ENCODE data around the gene TBCD.
"Not testable (repeated sequence)": the region's sequence is repeated elsewhere in the genome, so short reads cannot be mapped to it uniquely, and the experiment has no call there.

The TBCD gene

GRCh38 chr17:82774456-82774855 lies 22.6 kb downstream of the TBCD start:
- Mint-ChIP-seq H3K4me3 (peak overlapping the region; percentile 40), H3K4me1 (peaks cover 29% of the 10 kb centered on the region), H3K36me3 (peaks cover 34% of the 10 kb centered on the region)
- not testable (repeated sequence) for H3K9me3 Mint-ChIP-seq; H3K27ac Mint-ChIP-seq; ATAC-seq; DNase-seq (ENCODE audit: low spot score in 2 of 2)

- Mint-ChIP-seq H3K4me1 (peaks cover 29% of the 10 kb centered on the region), H3K9me3 (no peaks in the 10 kb centered on the region), H3K4me3 (peak overlapping the region; percentile 40), H3K27ac (peak overlapping the region; percentile 58), H3K36me3 (peaks cover 26% of the 10 kb centered on the region)
- peak; percentile 35 to 65 for DNase-seq (ENCODE audit: low spot score in 2 of 2)
- peak; percentile 68 for ATAC-seq
Observed at GRCh38 chr17:82775001-82775823, 23.3 kb downstream of the TBCD start.

- DNase-seq (ENCODE audit: low spot score in 2 of 2) = peak in 1 of 2 donors; percentile 58
- peaks cover 29% of the 10 kb centered on the region for H3K4me1 Mint-ChIP-seq
- H3K4me3 Mint-ChIP-seq = peak overlapping the region; percentile 40
- ATAC-seq = peak; percentile 83
- H3K9me3 Mint-ChIP-seq = no peaks in the 10 kb centered on the region
- peaks cover 14% of the 10 kb centered on the region for H3K36me3 Mint-ChIP-seq
- H3K27ac Mint-ChIP-seq = peak overlapping the region; percentile 68
Observed at GRCh38 chr17:82776454-82776853, 24.6 kb downstream of the TBCD start.

GRCh38 chr17:82777778-82778375 lies 26.0 kb downstream of the TBCD start:
- ATAC-seq; H3K27ac Mint-ChIP-seq; H3K36me3 Mint-ChIP-seq; DNase-seq (ENCODE audit: low spot score in 2 of 2); H3K4me3 Mint-ChIP-seq; H3K9me3 Mint-ChIP-seq: not testable (repeated sequence)
- peaks cover 25% of the 10 kb centered on the region for H3K4me1 Mint-ChIP-seq

DNA sequence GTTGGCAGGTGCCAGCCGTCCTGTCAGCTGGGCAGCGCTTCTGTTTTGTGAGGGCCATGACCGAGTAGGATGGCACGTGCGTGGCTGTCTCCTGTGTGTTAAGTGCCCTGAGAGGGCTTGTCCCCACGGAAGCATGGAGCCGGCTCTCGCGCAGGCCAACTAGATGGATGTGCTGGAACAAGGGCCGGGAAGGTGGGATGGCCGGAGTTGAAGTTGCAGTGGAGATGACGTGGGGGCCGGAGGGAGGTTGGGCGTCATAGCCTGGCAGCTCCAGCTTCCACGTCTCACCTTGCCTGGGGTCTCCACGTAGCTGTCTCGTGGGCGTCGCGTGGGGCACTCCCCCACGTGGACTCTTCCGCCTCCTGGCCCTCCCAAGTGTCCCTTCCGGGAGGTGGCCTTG lies 27.7 kb downstream of the TBCD start:
- no peak for DNase-seq (ENCODE audit: low spot score in 2 of 2)
- H3K9me3 Mint-ChIP-seq = no peaks in the 10 kb centered on the region
- H3K36me3 Mint-ChIP-seq = peaks cover 16% of the 10 kb centered on the region
- H3K4me1 Mint-ChIP-seq = peaks cover 28% of the 10 kb centered on the region
- no peak for ATAC-seq
- H3K27ac Mint-ChIP-seq = no peak overlapping the region
- H3K4me3 Mint-ChIP-seq = no peak overlapping the region

DNA sequence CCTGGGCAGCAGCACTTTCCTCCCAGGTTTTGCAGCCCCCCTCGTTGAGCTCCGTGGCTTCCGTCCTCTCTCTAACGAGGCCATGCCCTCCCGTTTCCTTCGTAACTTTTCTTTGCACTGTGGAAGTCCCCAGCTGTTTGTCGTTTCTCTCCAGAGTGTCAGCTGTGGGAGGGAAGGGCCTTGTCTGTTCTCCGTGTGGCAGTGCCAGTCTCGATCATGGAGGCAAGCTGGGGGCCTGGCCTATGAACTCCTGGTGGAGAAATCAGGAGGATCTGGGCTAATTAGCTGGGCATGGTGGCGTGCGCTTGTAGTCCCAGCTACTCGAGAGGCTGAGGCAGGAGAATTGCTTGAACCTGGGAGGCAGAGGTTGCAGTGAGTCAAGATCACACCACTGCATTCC lies 28.3 kb downstream of the TBCD start:
- Mint-ChIP-seq H3K9me3 (no peaks in the 10 kb centered on the region), H3K4me3 (no peak overlapping the region), H3K27ac (no peak overlapping the region), H3K4me1 (peaks cover 21% of the 10 kb centered on the region), H3K36me3 (peaks cover 16% of the 10 kb centered on the region)
- DNase-seq (ENCODE audit: low spot score in 2 of 2) = no peak
- no peak for ATAC-seq

DNA sequence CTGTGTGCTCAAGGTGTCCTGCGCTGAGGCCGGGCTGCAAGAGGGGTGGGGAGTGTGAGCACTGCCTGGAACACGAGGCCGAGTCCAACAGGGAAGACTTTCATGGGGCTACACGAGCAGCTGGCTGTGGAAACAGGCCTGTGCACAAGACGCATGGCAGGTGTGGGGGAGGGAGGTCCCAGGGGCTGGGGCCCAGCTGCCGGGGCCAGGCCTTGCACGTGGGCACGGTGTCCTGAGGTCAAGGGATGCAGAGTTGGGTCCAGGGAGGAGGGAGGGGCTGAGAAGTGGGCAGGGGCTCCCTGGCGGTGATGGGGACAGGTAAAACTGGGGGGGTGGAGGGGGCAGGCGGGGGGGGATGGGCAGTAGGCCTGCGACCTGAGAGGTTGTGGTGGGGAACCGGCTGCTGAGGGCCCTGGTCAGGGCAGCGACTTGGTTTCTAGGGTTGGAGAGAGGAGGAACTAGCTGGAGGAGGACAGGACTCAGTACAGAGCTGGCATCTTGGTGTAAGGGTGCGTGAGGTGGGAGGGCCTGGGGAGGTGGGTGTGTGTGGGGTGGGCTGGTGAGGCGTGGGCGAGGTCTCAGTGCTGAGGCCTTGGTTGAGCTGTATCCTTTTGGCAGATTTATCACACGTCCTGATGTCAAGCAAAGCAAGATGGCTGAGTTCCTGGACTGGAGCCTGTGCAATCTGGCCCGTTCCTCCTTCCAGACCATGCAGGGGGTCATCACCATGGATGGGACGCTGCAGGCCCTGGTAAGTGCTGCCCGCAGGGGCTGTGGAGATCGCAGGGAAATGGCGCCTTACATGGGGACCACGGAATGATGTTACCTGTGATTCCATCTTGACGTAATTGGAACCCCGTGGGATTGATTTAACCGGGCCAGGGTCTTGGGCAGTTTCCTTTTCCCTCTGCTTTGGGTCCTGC lies 29.4 kb downstream of the TBCD start:
- Mint-ChIP-seq H3K4me3 (peak overlapping the region; percentile 57), H3K36me3 (peaks cover 16% of the 10 kb centered on the region), H3K27ac (peak overlapping the region; percentile 14), H3K4me1 (peaks cover 16% of the 10 kb centered on the region), H3K9me3 (no peaks in the 10 kb centered on the region)
- DNase-seq (ENCODE audit: low spot score in 2 of 2) (no peak), ATAC-seq (peak; percentile 9)

DNA sequence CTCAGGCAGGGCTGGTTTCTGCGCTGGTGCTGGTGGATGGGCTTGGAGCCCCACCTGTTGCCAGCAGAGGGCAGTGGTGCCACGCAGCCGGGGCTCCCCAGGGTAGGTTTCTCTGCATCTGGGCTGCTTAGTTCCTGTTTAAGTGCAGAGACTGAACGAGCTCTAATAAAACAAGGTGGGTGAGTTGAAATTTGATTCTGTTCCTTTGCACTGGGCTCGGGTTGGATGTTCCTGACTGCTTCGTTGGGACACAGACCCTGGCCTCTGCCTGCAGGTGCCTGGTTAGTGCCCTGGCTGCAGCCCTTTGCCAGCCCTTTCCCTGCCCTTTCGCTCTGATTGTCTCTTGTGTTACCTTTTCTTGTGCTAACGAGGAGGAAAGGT lies 30.0 kb downstream of the TBCD start:
- peak overlapping the region; percentile 57 for H3K4me3 Mint-ChIP-seq
- H3K36me3 Mint-ChIP-seq = peaks cover 16% of the 10 kb centered on the region
- peak; percentile 88 to 90 for DNase-seq (ENCODE audit: low spot score in 2 of 2)
- ATAC-seq = peak; percentile 99
- H3K9me3 Mint-ChIP-seq = no peaks in the 10 kb centered on the region
- H3K27ac Mint-ChIP-seq = peak overlapping the region; percentile 14
- peaks cover 15% of the 10 kb centered on the region for H3K4me1 Mint-ChIP-seq

GRCh38 chr17:82782657-82783207 lies 30.9 kb downstream of the TBCD start:
- Mint-ChIP-seq H3K4me3 (peak overlapping the region; percentile 57), H3K27ac (peak overlapping the region; percentile 88), H3K36me3 (peaks cover 16% of the 10 kb centered on the region), H3K9me3 (no peaks in the 10 kb centered on the region), H3K4me1 (peaks cover 8% of the 10 kb centered on the region)
- DNase-seq (ENCODE audit: low spot score in 2 of 2) (no peak), ATAC-seq (no peak)

- H3K27ac Mint-ChIP-seq = peak overlapping the region; percentile 88
- DNase-seq (ENCODE audit: low spot score in 2 of 2) (no peak), ATAC-seq (no peak)
- H3K4me3 Mint-ChIP-seq = no peak overlapping the region
- H3K4me1 Mint-ChIP-seq = peaks cover 8% of the 10 kb centered on the region
- H3K9me3 Mint-ChIP-seq = no peaks in the 10 kb centered on the region
- peaks cover 16% of the 10 kb centered on the region for H3K36me3 Mint-ChIP-seq
Observed at GRCh38 chr17:82783498-82783897, 31.6 kb downstream of the TBCD start.

GRCh38 chr17:82785581-82785980 lies 33.7 kb downstream of the TBCD start:
- peaks cover 16% of the 10 kb centered on the region for H3K36me3 Mint-ChIP-seq
- H3K9me3 Mint-ChIP-seq, H3K4me3 Mint-ChIP-seq: not testable (repeated sequence)

DNA sequence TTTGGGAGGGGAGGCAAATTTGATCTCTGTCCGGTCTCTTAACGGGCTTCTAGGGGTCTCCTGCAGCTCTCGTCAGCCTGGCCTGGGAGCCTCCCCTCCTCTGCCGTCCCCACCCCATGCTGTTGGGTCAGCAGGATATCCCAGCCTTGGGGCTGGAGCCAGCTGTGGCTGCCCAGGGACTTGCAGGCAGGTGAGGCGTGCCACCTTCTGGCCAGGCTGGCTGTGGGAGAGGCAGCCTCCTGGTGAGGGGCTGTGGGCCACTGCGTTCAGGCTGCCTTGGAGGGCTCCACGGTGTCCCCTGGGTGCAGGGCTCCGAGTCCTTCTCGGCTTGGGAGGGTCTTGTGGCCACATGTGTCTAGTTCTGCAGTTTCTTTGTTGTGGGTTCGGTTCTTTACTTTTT lies 34.6 kb downstream of the TBCD start:
- Mint-ChIP-seq H3K4me3 (no peak overlapping the region), H3K27ac (peak overlapping the region; percentile 64), H3K9me3 (no peaks in the 10 kb centered on the region), H3K36me3 (peaks cover 16% of the 10 kb centered on the region), H3K4me1 (peaks cover 22% of the 10 kb centered on the region)
- DNase-seq (ENCODE audit: low spot score in 2 of 2) (no peak), ATAC-seq (no peak)

More at GRCh38 chr17:82785581-82785980, 33.7 kb downstream of the TBCD start:
- not testable (repeated sequence) for ATAC-seq; H3K27ac Mint-ChIP-seq; DNase-seq (ENCODE audit: low spot score in 2 of 2)
- H3K4me1 Mint-ChIP-seq = peaks cover 16% of the 10 kb centered on the region

DNA sequence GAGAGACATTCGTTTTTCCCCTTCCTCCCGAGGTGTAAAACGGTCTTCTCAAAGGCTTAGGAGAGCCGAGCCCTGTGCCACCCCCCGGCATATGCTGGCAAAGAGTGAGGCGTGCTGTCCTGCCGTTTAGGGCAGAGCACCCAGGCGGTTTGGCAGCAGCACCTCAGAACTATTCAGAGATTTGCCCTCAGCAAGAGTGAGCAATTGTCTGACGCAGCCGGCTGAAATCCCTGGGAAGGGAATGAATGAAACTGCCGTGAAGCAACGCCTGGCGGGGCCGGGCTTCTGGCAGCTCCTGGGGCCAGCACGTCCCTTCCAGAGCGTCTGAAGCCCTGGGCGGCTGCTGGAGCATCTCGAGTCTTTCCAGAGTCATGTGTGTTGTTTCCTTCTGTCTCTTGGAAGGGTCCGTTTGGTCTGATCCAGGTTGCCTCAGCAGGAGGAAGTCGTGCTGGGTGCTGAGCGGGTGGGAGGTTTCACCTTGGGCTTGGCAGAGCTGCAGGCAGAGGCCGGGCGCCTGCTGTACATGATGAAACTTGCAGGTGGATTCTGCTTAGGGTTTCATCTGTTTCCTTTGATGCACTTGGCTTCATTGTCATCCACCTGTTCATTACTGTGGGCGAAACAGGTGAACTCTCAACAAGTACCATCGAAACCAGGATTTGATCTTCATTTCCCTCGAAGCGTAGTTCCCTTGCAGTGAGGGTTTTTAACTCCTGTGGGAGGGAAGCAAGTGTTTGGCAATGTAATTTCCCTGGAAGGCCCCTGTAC lies 35.4 kb downstream of the TBCD start:
- ATAC-seq (no peak), DNase-seq (ENCODE audit: low spot score in 2 of 2) (no peak)
- H3K36me3 Mint-ChIP-seq = peaks cover 8% of the 10 kb centered on the region
- H3K4me3 Mint-ChIP-seq = no peak overlapping the region
- peak overlapping the region; percentile 64 for H3K27ac Mint-ChIP-seq
- no peaks in the 10 kb centered on the region for H3K9me3 Mint-ChIP-seq
- peaks cover 26% of the 10 kb centered on the region for H3K4me1 Mint-ChIP-seq

DNA sequence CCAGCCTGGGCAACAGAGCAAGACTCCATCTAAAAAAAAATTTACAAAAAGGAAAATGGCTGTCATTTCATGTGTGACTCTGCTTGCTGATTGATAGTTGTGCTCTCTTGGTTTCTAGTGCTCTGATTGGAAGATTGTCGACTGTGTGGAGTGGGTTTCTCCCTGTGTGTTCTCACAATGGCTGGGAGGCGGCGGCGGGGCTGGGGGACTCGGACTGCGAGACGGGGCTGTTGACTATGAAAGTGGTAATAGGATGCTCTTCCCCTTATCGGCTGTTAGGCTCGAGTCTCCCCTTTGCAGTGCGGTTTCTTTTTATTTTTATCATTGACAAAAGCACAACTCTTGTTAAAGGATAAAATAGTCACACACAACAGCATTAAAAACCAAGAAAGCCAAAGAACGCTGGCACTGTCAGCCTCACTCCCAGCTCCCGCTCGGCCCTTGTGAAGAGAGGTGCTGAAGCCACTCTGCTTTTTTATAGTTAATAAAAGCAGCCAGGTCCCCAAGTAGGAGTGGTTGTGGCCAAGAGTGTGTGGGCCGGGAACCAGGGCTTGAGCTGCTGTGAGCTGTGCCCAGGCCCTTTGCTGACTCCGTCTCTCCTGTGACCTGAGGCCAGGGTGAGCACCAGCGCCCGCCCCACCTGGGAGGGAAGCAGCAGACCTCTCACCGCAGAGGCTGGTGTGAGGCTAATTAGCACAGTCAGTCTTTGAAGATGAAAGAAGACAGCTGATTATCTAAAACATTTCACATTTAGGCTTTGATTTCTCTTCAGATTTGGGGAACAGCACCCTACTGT lies 36.5 kb downstream of the TBCD start:
- peaks cover 6% of the 10 kb centered on the region for H3K36me3 Mint-ChIP-seq
- H3K9me3 Mint-ChIP-seq = no peaks in the 10 kb centered on the region
- peak overlapping the region; percentile 64 for H3K27ac Mint-ChIP-seq
- ATAC-seq (no peak), DNase-seq (ENCODE audit: low spot score in 2 of 2) (no peak)
- peaks cover 17% of the 10 kb centered on the region for H3K4me1 Mint-ChIP-seq
- no peak overlapping the region for H3K4me3 Mint-ChIP-seq
